GM12864 (cell line): ENCODE results near the gene BMPR2.
"Not testable (repeated sequence)": the region's sequence is repeated elsewhere in the genome, so short reads cannot be mapped to it uniquely, and the experiment has no call there.

Source experiments
- DNase-seq: peaks from one replicate; pipeline ENCODE4 v3.0.0-alpha.2; 2011; ENCODE audit warnings: low read depth
- H3K4me3 ChIP-seq: 2 replicates; pipeline ENCODE4 v1.5.1; 2011; ENCODE audit warnings: mild to moderate bottlenecking, low read depth, low read length, control low read depth
- CTCF ChIP-seq: IDR thresholded peaks from 2 replicates; pipeline ENCODE4 v1.5.1; 2011; ENCODE audit warnings: low read depth, mild to moderate bottlenecking, moderate library complexity, low read length, control low read depth, inconsistent platforms; ENCODE audit errors: missing control alignments

Gene BMPR2

GRCh38 chr2:202429164-202429980 lies 53.2 kb downstream of the BMPR2 start:
- DNase-seq = no peak
- no peak for TF ChIP-seq CTCF

GRCh38 chr2:202432776-202433175 lies 56.6 kb downstream of the BMPR2 start:
- H3K4me3 ChIP-seq = no peak overlapping the region
- TF ChIP-seq CTCF = no peak
- DNase-seq = no peak

More at GRCh38 chr2:202429164-202429980, 53.2 kb downstream of the BMPR2 start:
- no peak overlapping the region for H3K4me3 ChIP-seq

- no peak overlapping the region for H3K4me3 ChIP-seq
- DNase-seq = no peak
- TF ChIP-seq CTCF = no peak
Measured at GRCh38 chr2:202434472-202434871, 58.3 kb downstream of the BMPR2 start.

GRCh38 chr2:202436626-202437025 lies 60.5 kb downstream of the BMPR2 start:
- TF ChIP-seq CTCF = no peak
- no peak overlapping the region for H3K4me3 ChIP-seq
- DNase-seq = no peak

- not testable (repeated sequence) for H3K4me3 ChIP-seq
Measured at GRCh38 chr2:202440117-202440516, 64.0 kb downstream of the BMPR2 start.

GRCh38 chr2:202442882-202443281 lies 66.8 kb downstream of the BMPR2 start:
- DNase-seq = no peak
- H3K4me3 ChIP-seq = no peak overlapping the region
- TF ChIP-seq CTCF = no peak

More at GRCh38 chr2:202440117-202440516, 64.0 kb downstream of the BMPR2 start:
- not testable (repeated sequence) for DNase-seq

- no peak for TF ChIP-seq CTCF
- no peak for DNase-seq
- H3K4me3 ChIP-seq = no peak overlapping the region
Measured at GRCh38 chr2:202444000-202444399, 67.9 kb downstream of the BMPR2 start.
